ENCODE results near the gene ERN1.
A peak's percentile ranks its signal among the peaks of the same experiment; 100 is the strongest.

ERN1 gene

GRCh38 chr17:64015447-64015846, 114.5 kb downstream of the ERN1 start:
- Histone ChIP-seq H3K4me1 (ENCODE audit: insufficient read depth, low read length, poor library complexity, severe bottlenecking) (peaks cover 51% of the 10 kb centered on the region), H3K9ac (ENCODE audit: low read depth, low read length, poor library complexity, severe bottlenecking) (peak overlapping the region; percentile 77), H3K4me2 (ENCODE audit: low read depth, low read length, poor library complexity, severe bottlenecking) (peak overlapping the region; percentile 89)

GRCh38 chr17:64009571-64010402, 120.2 kb downstream of the ERN1 start:
- no peaks in the 10 kb centered on the region for H3K9me2 ChIP-seq (replicated peaks; ENCODE audit: low read depth, low read length)
- H3K9ac ChIP-seq (ENCODE audit: low read depth, low read length, poor library complexity, severe bottlenecking): no peak overlapping the region
- H3K79me2 ChIP-seq (ENCODE audit: insufficient read depth, low read length): peaks cover 83% of the 10 kb centered on the region
- H3K27me3 ChIP-seq (ENCODE audit: insufficient read depth, low read length, poor library complexity, severe bottlenecking): no peaks in the 10 kb centered on the region
- no peak overlapping the region for H2AFZ ChIP-seq (ENCODE audit: low read length)
- H3K9me3 ChIP-seq (ENCODE audit: insufficient read depth, low read depth, low read length): no peaks in the 10 kb centered on the region; the same call in 1 of the 2 replicates
- H3F3A ChIP-seq (ENCODE audit: low read depth): no peaks in the 10 kb centered on the region
- TF ChIP-seq, protein P1, sequence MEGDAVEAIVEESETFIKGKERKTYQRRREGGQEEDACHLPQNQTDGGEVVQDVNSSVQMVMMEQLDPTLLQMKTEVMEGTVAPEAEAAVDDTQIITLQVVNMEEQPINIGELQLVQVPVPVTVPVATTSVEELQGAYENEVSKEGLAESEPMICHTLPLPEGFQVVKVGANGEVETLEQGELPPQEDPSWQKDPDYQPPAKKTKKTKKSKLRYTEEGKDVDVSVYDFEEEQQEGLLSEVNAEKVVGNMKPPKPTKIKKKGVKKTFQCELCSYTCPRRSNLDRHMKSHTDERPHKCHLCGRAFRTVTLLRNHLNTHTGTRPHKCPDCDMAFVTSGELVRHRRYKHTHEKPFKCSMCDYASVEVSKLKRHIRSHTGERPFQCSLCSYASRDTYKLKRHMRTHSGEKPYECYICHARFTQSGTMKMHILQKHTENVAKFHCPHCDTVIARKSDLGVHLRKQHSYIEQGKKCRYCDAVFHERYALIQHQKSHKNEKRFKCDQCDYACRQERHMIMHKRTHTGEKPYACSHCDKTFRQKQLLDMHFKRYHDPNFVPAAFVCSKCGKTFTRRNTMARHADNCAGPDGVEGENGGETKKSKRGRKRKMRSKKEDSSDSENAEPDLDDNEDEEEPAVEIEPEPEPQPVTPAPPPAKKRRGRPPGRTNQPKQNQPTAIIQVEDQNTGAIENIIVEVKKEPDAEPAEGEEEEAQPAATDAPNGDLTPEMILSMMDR (conservative IDR thresholded peaks at IDR 0.05; ENCODE audit: low read length): no peak
- no peak for TF ChIP-seq EZH2phosphoT487 (IDR thresholded peaks at IDR 0.05; ENCODE audit: borderline replicate concordance)
- H3K4me1 ChIP-seq (ENCODE audit: insufficient read depth, low read length, poor library complexity, severe bottlenecking): peaks cover 46% of the 10 kb centered on the region
- no peak overlapping the region for H3K4me2 ChIP-seq (ENCODE audit: low read depth, low read length, poor library complexity, severe bottlenecking)
- H3K36me3 ChIP-seq (ENCODE audit: insufficient read depth, low read length): peaks cover 7% of the 10 kb centered on the region; the same call in 1 of the 2 replicates
- H3K4me3 ChIP-seq (ENCODE audit: low read length, poor library complexity, severe bottlenecking): no peak overlapping the region
- H4K20me1 ChIP-seq (ENCODE audit: insufficient read depth, low read length, poor library complexity, severe bottlenecking): peaks cover 4% of the 10 kb centered on the region

More at GRCh38 chr17:64015447-64015846, 114.5 kb downstream of the ERN1 start:
- Histone ChIP-seq H3K9me2 (replicated peaks; ENCODE audit: low read depth, low read length) (no peaks in the 10 kb centered on the region), H3K79me2 (ENCODE audit: insufficient read depth, low read length) (peaks cover 87% of the 10 kb centered on the region), H3F3A (ENCODE audit: low read depth) (peaks cover 14% of the 10 kb centered on the region; the same call in 1 of the 2 replicates), H4K20me1 (ENCODE audit: insufficient read depth, low read length, poor library complexity, severe bottlenecking) (no peaks in the 10 kb centered on the region), H3K4me3 (ENCODE audit: low read length, poor library complexity, severe bottlenecking) (peak overlapping the region; percentile 88), H3K36me3 (ENCODE audit: insufficient read depth, low read length) (no peaks in the 10 kb centered on the region), H3K27me3 (ENCODE audit: insufficient read depth, low read length, poor library complexity, severe bottlenecking) (no peaks in the 10 kb centered on the region), H3K9me3 (ENCODE audit: insufficient read depth, low read depth, low read length) (no peaks in the 10 kb centered on the region), H2AFZ (ENCODE audit: low read length) (no peak overlapping the region)
- TF ChIP-seq, protein P1 (conservative IDR thresholded peaks at IDR 0.05; ENCODE audit: low read length): no peak
- no peak for TF ChIP-seq EZH2phosphoT487 (IDR thresholded peaks at IDR 0.05; ENCODE audit: borderline replicate concordance)

DNA sequence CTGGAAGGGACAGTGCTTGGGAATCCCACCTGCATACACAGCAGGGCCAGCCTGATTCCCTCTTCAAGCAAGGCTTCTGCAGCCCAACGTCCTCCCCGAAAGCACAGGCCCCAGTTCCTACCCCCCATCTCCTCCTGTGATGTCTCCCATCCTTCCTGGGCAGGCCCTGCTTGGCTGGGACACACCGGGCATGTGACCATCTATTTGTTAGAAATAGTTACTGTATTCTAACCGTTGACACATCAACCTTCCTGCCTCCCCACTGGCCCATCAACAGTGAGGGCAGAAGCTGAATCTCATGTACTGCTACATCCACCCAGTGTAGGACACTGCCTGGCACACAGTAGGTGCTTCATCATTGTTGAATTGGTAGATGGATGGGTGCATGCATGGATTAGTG, 121.1 kb downstream of the ERN1 start:
- Histone ChIP-seq H3K9ac (ENCODE audit: low read depth, low read length, poor library complexity, severe bottlenecking) (no peak overlapping the region), H3F3A (ENCODE audit: low read depth) (no peaks in the 10 kb centered on the region), H3K36me3 (ENCODE audit: insufficient read depth, low read length) (peaks cover 17% of the 10 kb centered on the region; the same call in 1 of the 2 replicates), H4K20me1 (ENCODE audit: insufficient read depth, low read length, poor library complexity, severe bottlenecking) (peaks cover 4% of the 10 kb centered on the region), H2AFZ (ENCODE audit: low read length) (no peak overlapping the region), H3K9me3 (ENCODE audit: insufficient read depth, low read depth, low read length) (no peaks in the 10 kb centered on the region; the same call in 1 of the 2 replicates), H3K9me2 (replicated peaks; ENCODE audit: low read depth, low read length) (no peaks in the 10 kb centered on the region), H3K4me2 (ENCODE audit: low read depth, low read length, poor library complexity, severe bottlenecking) (no peak overlapping the region), H3K4me3 (ENCODE audit: low read length, poor library complexity, severe bottlenecking) (no peak overlapping the region), H3K79me2 (ENCODE audit: insufficient read depth, low read length) (peaks cover 73% of the 10 kb centered on the region), H3K27me3 (ENCODE audit: insufficient read depth, low read length, poor library complexity, severe bottlenecking) (no peaks in the 10 kb centered on the region), H3K4me1 (ENCODE audit: insufficient read depth, low read length, poor library complexity, severe bottlenecking) (peaks cover 39% of the 10 kb centered on the region)
- TF ChIP-seq EZH2phosphoT487 (IDR thresholded peaks at IDR 0.05; ENCODE audit: borderline replicate concordance): no peak
- TF ChIP-seq, protein P1 (conservative IDR thresholded peaks at IDR 0.05; ENCODE audit: low read length): no peak
